SK-N-MC (cell line): ENCODE results near the gene PDLIM7.

ENCODE experiments used
- EZH2 ChIP-seq: fragments of 200-600 bp; sonication (generic); IDR thresholded peaks from one replicate; pipeline ENCODE4 v1.6.1; 2017; ENCODE audit warnings: antibody characterized with exemption
- POLR2AphosphoS5 ChIP-seq: IDR thresholded peaks from 2 replicates; pipeline ENCODE4 v1.6.1; 2012; ENCODE audit warnings: mild to moderate bottlenecking, low read depth, low read length, borderline replicate concordance

DNA sequence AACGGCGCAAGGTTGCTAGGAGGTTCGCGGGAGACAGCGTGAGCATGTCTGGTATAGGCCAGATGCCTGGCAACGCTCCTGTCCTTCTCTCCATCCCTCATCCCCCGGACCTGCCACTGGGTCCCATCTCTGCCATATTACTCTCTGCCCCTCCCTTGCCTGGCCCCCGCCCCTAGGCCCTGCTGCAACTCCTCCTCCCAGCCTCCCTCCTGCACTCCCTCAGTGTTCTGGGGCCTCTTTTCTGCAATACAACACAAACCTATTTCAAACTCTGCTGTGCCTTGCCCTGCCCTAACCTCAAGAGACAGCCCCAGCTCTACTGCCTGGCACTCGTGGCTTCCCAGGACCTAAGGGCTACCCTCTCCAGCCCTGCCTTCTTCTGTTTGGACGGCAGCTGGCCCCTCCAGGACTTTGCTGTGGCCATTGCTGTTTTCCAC is 15.0 kb downstream of the PDLIM7 start:
- TF ChIP-seq POLR2AphosphoS5 (0 out of 2 replicates have a peak, but pooled peaks have one; percentile 19), EZH2 (no peak)
